ENCODE results near the gene TCF19. TPM values are rescaled to one million over a fixed set of nuclear protein-coding genes. Genes with fewer than 3 reads are reported as not detected.
"Not testable (repeated sequence)": the region's sequence is repeated elsewhere in the genome, so short reads cannot be mapped to it uniquely, and the experiment has no call there.

Gene TCF19
- total RNA-seq, 1 experiment from 2014 or later, result 21.4 TPM

GRCh38 chr6:31169123-31169857 lies 10.9 kb downstream of the TCF19 start:
- no peak for ATAC-seq
- no peak for DNase-seq (ENCODE audit: low read depth, low spot score)
- CTCF ChIA-PET, result no interaction called here
- in situ Hi-C loops (cut with HindIII; ENCODE audit: low pct_unique_long_range_greater_than_20kb, low sequenced_read_pairs), result no loop called here
- BruUV-seq (replicated peaks), result no TSS peak
- Histone ChIP-seq H3K4me3 (ENCODE audit: low read depth in 2 of 2, low read length in 2 of 2) (no peak overlapping the region), H3K9me3 (ENCODE audit: control insufficient read depth, insufficient read depth, low read depth, low read length) (no peaks in the 10 kb centered on the region), H3K27ac (ENCODE audit: low read length) (no peak overlapping the region), H3K27me3 (ENCODE audit: control insufficient read depth, insufficient read depth, low read length) (no peaks in the 10 kb centered on the region), H3K4me1 (ENCODE audit: control insufficient read depth, insufficient read depth, low read length) (no peaks in the 10 kb centered on the region), H3K36me3 (ENCODE audit: control insufficient read depth, insufficient read depth, low read length) (no peaks in the 10 kb centered on the region)
- POLR2A ChIA-PET, result no interaction called here
- no peak for TF ChIP-seq SIN3A (IDR thresholded peaks at IDR 0.05; ENCODE audit: borderline replicate concordance, insufficient read depth, low read depth, low read length)
- TF ChIP-seq, protein P1, sequence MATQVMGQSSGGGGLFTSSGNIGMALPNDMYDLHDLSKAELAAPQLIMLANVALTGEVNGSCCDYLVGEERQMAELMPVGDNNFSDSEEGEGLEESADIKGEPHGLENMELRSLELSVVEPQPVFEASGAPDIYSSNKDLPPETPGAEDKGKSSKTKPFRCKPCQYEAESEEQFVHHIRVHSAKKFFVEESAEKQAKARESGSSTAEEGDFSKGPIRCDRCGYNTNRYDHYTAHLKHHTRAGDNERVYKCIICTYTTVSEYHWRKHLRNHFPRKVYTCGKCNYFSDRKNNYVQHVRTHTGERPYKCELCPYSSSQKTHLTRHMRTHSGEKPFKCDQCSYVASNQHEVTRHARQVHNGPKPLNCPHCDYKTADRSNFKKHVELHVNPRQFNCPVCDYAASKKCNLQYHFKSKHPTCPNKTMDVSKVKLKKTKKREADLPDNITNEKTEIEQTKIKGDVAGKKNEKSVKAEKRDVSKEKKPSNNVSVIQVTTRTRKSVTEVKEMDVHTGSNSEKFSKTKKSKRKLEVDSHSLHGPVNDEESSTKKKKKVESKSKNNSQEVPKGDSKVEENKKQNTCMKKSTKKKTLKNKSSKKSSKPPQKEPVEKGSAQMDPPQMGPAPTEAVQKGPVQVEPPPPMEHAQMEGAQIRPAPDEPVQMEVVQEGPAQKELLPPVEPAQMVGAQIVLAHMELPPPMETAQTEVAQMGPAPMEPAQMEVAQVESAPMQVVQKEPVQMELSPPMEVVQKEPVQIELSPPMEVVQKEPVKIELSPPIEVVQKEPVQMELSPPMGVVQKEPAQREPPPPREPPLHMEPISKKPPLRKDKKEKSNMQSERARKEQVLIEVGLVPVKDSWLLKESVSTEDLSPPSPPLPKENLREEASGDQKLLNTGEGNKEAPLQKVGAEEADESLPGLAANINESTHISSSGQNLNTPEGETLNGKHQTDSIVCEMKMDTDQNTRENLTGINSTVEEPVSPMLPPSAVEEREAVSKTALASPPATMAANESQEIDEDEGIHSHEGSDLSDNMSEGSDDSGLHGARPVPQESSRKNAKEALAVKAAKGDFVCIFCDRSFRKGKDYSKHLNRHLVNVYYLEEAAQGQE (IDR thresholded peaks at IDR 0.05; ENCODE audit: insufficient read depth in 1 of 2, low read depth in 2 of 2, low read length in 1 of 2), result no peak
- TF ChIP-seq POLR2AphosphoS5 (IDR thresholded peaks at IDR 0.05; ENCODE audit: low read depth, low read length), result no peak
- TF ChIP-seq CTCF (IDR thresholded peaks at IDR 0.05), result no peak
- TF ChIP-seq TCF7L2 (IDR thresholded peaks at IDR 0.05; ENCODE audit: low read depth, low read length), result no peak
- intact Hi-C loops (cut with micrococcal nuclease; ENCODE audit: unreplicated experiment), result no loop called here

DNA sequence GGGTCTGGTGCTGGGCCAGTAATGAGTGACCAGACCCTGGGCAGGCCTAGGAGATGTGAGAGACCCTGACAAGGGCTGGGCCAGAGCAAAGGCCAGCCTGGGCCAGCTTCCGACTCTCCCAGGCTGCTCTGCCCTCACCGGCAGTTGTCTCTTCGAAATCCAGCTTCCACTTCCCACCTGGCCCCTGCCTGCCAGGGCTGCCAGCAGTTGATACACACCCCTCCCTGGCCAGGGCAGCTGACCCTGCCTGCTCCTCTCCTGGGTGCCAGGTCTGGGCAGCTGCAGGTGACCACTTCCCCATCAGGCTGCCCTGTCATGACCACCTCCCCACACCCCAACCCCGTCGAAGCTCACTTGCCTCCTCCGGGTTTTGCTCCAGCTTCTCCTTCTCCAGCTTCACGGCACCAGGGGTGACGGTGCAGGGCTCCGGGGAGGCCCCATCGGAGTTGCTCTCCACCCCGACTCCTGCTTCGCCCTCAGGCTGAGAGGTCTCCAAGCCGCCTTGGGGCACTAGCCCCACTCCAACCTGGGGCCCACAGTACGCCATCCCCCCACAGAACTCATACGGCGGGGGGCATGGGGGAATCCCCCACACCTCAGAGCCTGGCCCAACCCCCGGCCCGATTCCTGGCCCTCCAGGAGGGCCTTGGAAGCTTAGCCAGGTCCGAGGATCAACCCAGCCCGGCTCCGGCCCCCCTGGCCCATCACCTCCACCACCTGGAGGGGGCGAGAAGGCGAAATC lies 11.6 kb downstream of the TCF19 start:
- BruUV-seq (replicated peaks); CTCF ChIA-PET; POLR2A ChIA-PET; intact Hi-C loops (cut with micrococcal nuclease; ENCODE audit: unreplicated experiment); in situ Hi-C loops (cut with HindIII; ENCODE audit: low pct_unique_long_range_greater_than_20kb, low sequenced_read_pairs); DNase-seq (ENCODE audit: low read depth, low spot score); H3K4me1 ChIP-seq (ENCODE audit: control insufficient read depth, insufficient read depth, low read length); H3K27ac ChIP-seq (ENCODE audit: low read length); H3K27me3 ChIP-seq (ENCODE audit: control insufficient read depth, insufficient read depth, low read length); H3K4me3 ChIP-seq (ENCODE audit: low read depth in 2 of 2, low read length in 2 of 2); H3K36me3 ChIP-seq (ENCODE audit: control insufficient read depth, insufficient read depth, low read length); ATAC-seq; H3K9me3 ChIP-seq (ENCODE audit: control insufficient read depth, insufficient read depth, low read depth, low read length): not testable (repeated sequence)

DNA sequence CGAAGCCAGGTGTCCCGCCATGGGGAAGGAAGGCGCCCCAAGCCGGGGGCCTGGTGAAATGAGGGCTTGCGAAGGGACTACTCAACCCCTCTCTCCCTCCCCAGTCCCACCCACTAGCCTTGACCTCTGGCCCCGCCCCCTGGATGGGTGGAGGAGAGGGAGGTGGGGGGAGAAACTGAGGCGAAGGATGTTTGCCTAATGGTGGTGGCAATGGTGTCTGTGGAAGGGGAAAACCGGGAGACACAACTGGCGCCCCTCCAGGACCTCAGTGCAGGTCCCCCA lies 12.2 kb downstream of the TCF19 start, which contains the start of gene POU5F1:
TSS of gene POU5F1 (minus strand) at position 83 of the 282 bp plus-strand sequence. CDS start at position 21, 62 bp downstream.
- no TSS peak for BruUV-seq (replicated peaks)

More for the DNA sequence above, 12.2 kb downstream of the TCF19 start, which contains the start of gene POU5F1:
- TF ChIP-seq CTCF (IDR thresholded peaks at IDR 0.05), result no peak
- no peak for TF ChIP-seq POLR2AphosphoS5 (IDR thresholded peaks at IDR 0.05; ENCODE audit: low read depth, low read length)
- Histone ChIP-seq H3K36me3 (ENCODE audit: control insufficient read depth, insufficient read depth, low read length) (no peaks in the 10 kb centered on the region), H3K27ac (ENCODE audit: low read length) (no peak within 1 kb of the TSS), H3K27me3 (ENCODE audit: control insufficient read depth, insufficient read depth, low read length) (no peaks in the 10 kb centered on the region), H3K9me3 (ENCODE audit: control insufficient read depth, insufficient read depth, low read depth, low read length) (no peaks in the 10 kb centered on the region), H3K4me3 (ENCODE audit: low read depth in 2 of 2, low read length in 2 of 2) (no peak within 1 kb of the TSS), H3K4me1 (ENCODE audit: control insufficient read depth, insufficient read depth, low read length) (no peaks in the 10 kb centered on the region)
- DNase-seq (ENCODE audit: low read depth, low spot score) (no peak), ATAC-seq (no peak)
- ChIA-PET CTCF (no interaction called here), POLR2A (no interaction called here)
- in situ Hi-C loops (cut with HindIII; ENCODE audit: low pct_unique_long_range_greater_than_20kb, low sequenced_read_pairs) (no loop called here), intact Hi-C loops (cut with micrococcal nuclease; ENCODE audit: unreplicated experiment) (no loop called here)
